ENCODE results near the gene REV1.
"Not testable (repeated sequence)": the region's sequence is repeated elsewhere in the genome, so short reads cannot be mapped to it uniquely, and the experiment has no call there.

The REV1 gene

GRCh38 chr2:99401841-99402240, 88.0 kb downstream of the REV1 start:
- DNase-seq (ENCODE audit: low read depth), result no peak

GRCh38 chr2:99399795-99400194, 90.0 kb downstream of the REV1 start:
- no peak for DNase-seq (ENCODE audit: low read depth)

- DNase-seq (ENCODE audit: low read depth), result no peak
Measured at GRCh38 chr2:99399063-99399462, 90.8 kb downstream of the REV1 start.

GRCh38 chr2:99398303-99398702, 91.5 kb downstream of the REV1 start:
- no peak for DNase-seq (ENCODE audit: low read depth)

- DNase-seq (ENCODE audit: low read depth), result no peak
Measured at GRCh38 chr2:99397266-99397920, 92.4 kb downstream of the REV1 start.

- DNase-seq (ENCODE audit: low read depth), result no peak
Measured at GRCh38 chr2:99395589-99396130, 94.2 kb downstream of the REV1 start.

GRCh38 chr2:99389946-99390345, 99.9 kb downstream of the REV1 start:
- DNase-seq (ENCODE audit: low read depth), result no peak

GRCh38 chr2:99389371-99389770, 100.4 kb downstream of the REV1 start:
- no peak for DNase-seq (ENCODE audit: low read depth)

- no peak for DNase-seq (ENCODE audit: low read depth)
Measured at GRCh38 chr2:99388892-99389291, 100.9 kb downstream of the REV1 start.

GRCh38 chr2:99386011-99386410, 103.8 kb downstream of the REV1 start:
- no peak for DNase-seq (ENCODE audit: low read depth)

GRCh38 chr2:99382143-99382542, 107.7 kb downstream of the REV1 start:
- DNase-seq (ENCODE audit: low read depth), result no peak

GRCh38 chr2:99380376-99381010, 109.3 kb downstream of the REV1 start:
- DNase-seq (ENCODE audit: low read depth), result no peak

GRCh38 chr2:99377879-99378278, 111.9 kb downstream of the REV1 start:
- DNase-seq (ENCODE audit: low read depth), result no peak

GRCh38 chr2:99376254-99376864, 113.5 kb downstream of the REV1 start:
- no peak for DNase-seq (ENCODE audit: low read depth)

GRCh38 chr2:99374747-99375146, 115.1 kb downstream of the REV1 start:
- DNase-seq (ENCODE audit: low read depth), result no peak

- no peak for DNase-seq (ENCODE audit: low read depth)
Measured at GRCh38 chr2:99373144-99373543, 116.7 kb downstream of the REV1 start.

GRCh38 chr2:99368854-99369253, 121.0 kb downstream of the REV1 start:
- not testable (repeated sequence) for DNase-seq (ENCODE audit: low read depth)

- no peak for DNase-seq (ENCODE audit: low read depth)
Measured at GRCh38 chr2:99365661-99366060, 124.2 kb downstream of the REV1 start.

GRCh38 chr2:99356853-99357252, 133.0 kb downstream of the REV1 start:
- DNase-seq (ENCODE audit: low read depth), result no peak

GRCh38 chr2:99354825-99355224, 135.0 kb downstream of the REV1 start:
- DNase-seq (ENCODE audit: low read depth), result not testable (repeated sequence)

GRCh38 chr2:99354070-99354469, 135.7 kb downstream of the REV1 start:
- no peak for DNase-seq (ENCODE audit: low read depth)
